CD4-positive, alpha-beta T cell treated with Interleukin-12 subunit alpha and Interleukin-12 subunit beta, for 1 hour (primary cell): ENCODE measurements around the gene CORO2B.

Experiments used
- DNase-seq: peaks from one replicate; pipeline ENCODE4 v3.0.0-alpha.2; 2020

The CORO2B gene

GRCh38 chr15:68574629-68575028, 4.2 kb upstream of the CORO2B start:
- no peak for DNase-seq

GRCh38 chr15:68576235-68576892, 2.4 kb upstream of the CORO2B start:
- no peak for DNase-seq

- no peak for DNase-seq
These were observed 416 bp upstream of the CORO2B start for GRCh38 chr15:68578175-68578979.

- no peak for DNase-seq
These were observed 1.5 kb downstream of the CORO2B start for GRCh38 chr15:68580026-68580882.

- no peak for DNase-seq
These were observed 2.0 kb downstream of the CORO2B start for GRCh38 chr15:68580883-68581155.

GRCh38 chr15:68581725-68582124, 2.9 kb downstream of the CORO2B start:
- no peak for DNase-seq

GRCh38 chr15:68582236-68582635, 3.4 kb downstream of the CORO2B start:
- DNase-seq = no peak

- DNase-seq = no peak
These were observed 4.1 kb downstream of the CORO2B start for GRCh38 chr15:68582864-68583263.

GRCh38 chr15:68583321-68583720, 4.5 kb downstream of the CORO2B start:
- DNase-seq = no peak

GRCh38 chr15:68583936-68584755, 5.4 kb downstream of the CORO2B start:
- no peak for DNase-seq

- no peak for DNase-seq
These were observed 6.2 kb downstream of the CORO2B start for GRCh38 chr15:68584756-68585573.

GRCh38 chr15:68585574-68586273, 6.9 kb downstream of the CORO2B start:
- no peak for DNase-seq

GRCh38 chr15:68586274-68586961, 7.6 kb downstream of the CORO2B start:
- no peak for DNase-seq

GRCh38 chr15:68587769-68588385, 9.1 kb downstream of the CORO2B start:
- DNase-seq = no peak

- DNase-seq = no peak
These were observed 10.3 kb downstream of the CORO2B start for GRCh38 chr15:68589053-68589452.

GRCh38 chr15:68589783-68590710, 11.3 kb downstream of the CORO2B start:
- DNase-seq = no peak

- DNase-seq = no peak
These were observed 12.1 kb downstream of the CORO2B start for GRCh38 chr15:68590721-68591389.

- DNase-seq = no peak
These were observed 13.3 kb downstream of the CORO2B start for GRCh38 chr15:68592054-68592453.
